Measurements from ENCODE around the gene HOXC4. TPM values are rescaled to one million over a fixed set of nuclear protein-coding genes. Genes with fewer than 3 reads are reported as not detected.

The HOXC4 gene
- total RNA-seq, 1 donor from 2014 or later, result not detected

DNA sequence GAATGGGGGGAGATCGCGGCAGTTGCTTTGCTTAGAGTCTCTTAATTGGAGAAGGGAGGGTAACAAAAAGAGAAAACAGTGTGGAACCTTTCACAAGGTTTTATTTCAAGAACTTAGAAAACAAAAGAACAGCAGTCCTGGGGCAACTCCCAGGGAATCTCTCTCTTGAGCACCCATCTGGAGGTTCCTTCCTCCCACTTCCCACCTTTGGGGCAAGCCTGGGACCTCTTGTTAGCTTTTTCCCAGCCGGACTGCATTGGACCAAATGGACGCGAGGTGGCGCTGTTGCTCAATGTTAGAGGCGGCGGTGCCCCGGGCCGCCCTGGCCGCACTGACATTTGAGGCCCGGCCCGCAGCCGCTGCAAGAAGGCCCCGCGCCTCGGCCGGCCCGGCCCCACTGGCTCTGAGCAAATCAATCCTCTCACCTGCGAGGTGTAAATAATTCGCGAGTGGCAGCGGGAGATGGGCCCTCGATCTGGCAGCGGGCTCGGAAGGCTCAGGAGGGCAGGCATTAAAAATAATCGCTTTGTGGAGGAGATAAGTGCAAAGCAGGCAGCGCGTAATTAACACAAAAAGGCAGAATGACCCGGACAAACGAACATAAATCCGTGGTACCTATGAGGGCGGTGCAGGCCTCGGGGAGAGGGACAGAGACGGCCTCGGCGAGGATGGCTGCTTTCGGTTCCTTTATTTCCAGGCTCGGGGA lies 47.6 kb upstream of the HOXC4 start:
- Mint-ChIP-seq H3K27me3 (ENCODE audit: low read depth) (peaks cover 89% of the 10 kb centered on the region), H3K4me3 (ENCODE audit: unreplicated experiment) (peak overlapping the region; percentile 70), H3K36me3 (ENCODE audit: low read depth) (peaks cover 2% of the 10 kb centered on the region), H3K9me3 (ENCODE audit: low read depth) (no peaks in the 10 kb centered on the region), H3K27ac (ENCODE audit: unreplicated experiment) (no peak overlapping the region), H3K4me1 (ENCODE audit: low read depth) (peaks cover 12% of the 10 kb centered on the region)
- TF ChIP-seq, protein P1, sequence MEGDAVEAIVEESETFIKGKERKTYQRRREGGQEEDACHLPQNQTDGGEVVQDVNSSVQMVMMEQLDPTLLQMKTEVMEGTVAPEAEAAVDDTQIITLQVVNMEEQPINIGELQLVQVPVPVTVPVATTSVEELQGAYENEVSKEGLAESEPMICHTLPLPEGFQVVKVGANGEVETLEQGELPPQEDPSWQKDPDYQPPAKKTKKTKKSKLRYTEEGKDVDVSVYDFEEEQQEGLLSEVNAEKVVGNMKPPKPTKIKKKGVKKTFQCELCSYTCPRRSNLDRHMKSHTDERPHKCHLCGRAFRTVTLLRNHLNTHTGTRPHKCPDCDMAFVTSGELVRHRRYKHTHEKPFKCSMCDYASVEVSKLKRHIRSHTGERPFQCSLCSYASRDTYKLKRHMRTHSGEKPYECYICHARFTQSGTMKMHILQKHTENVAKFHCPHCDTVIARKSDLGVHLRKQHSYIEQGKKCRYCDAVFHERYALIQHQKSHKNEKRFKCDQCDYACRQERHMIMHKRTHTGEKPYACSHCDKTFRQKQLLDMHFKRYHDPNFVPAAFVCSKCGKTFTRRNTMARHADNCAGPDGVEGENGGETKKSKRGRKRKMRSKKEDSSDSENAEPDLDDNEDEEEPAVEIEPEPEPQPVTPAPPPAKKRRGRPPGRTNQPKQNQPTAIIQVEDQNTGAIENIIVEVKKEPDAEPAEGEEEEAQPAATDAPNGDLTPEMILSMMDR (IDR thresholded peaks at IDR 0.05), result peak; percentile 97
- no peak for DNase-seq (ENCODE audit: low spot score)

DNA sequence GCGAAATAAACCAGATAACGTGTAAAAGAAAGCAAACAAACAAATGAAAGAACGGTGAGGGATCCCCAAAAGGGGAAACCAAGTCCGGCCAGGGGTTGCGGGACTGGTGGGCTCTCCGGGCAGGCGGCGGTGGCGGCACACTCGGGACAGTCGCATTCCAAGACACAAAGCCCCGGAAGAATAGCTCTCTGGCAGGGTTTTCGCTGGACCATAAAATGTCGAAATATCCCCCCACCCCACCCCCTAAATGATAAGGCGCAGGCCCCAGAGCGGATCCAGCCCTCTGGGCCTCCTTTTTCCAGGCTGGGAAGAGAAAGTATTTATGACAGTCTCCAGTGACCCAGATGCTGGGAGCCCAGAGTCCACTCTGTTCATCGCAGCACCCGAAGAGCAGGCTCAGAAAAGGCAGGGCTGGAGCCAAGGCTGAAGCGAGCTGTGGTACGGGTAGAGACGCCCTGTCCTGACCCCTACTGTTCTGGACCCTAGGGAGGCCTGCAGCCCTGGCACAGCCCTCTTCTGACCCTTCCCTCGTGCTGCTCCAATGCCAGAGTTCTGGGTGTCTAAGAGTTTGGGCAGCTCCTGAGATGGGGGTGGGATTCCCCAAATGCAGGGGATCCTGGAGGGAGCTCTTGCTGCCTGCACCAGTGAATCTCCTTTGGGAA lies 46.9 kb upstream of the HOXC4 start:
- Mint-ChIP-seq H3K4me3 (ENCODE audit: unreplicated experiment) (peak overlapping the region; percentile 70), H3K4me1 (ENCODE audit: low read depth) (peaks cover 12% of the 10 kb centered on the region), H3K27ac (ENCODE audit: unreplicated experiment) (no peak overlapping the region), H3K27me3 (ENCODE audit: low read depth) (peaks cover 89% of the 10 kb centered on the region), H3K36me3 (ENCODE audit: low read depth) (peaks cover 2% of the 10 kb centered on the region), H3K9me3 (ENCODE audit: low read depth) (no peaks in the 10 kb centered on the region)
- TF ChIP-seq, protein P1 (IDR thresholded peaks at IDR 0.05), result no peak
- no peak for DNase-seq (ENCODE audit: low spot score)

DNA sequence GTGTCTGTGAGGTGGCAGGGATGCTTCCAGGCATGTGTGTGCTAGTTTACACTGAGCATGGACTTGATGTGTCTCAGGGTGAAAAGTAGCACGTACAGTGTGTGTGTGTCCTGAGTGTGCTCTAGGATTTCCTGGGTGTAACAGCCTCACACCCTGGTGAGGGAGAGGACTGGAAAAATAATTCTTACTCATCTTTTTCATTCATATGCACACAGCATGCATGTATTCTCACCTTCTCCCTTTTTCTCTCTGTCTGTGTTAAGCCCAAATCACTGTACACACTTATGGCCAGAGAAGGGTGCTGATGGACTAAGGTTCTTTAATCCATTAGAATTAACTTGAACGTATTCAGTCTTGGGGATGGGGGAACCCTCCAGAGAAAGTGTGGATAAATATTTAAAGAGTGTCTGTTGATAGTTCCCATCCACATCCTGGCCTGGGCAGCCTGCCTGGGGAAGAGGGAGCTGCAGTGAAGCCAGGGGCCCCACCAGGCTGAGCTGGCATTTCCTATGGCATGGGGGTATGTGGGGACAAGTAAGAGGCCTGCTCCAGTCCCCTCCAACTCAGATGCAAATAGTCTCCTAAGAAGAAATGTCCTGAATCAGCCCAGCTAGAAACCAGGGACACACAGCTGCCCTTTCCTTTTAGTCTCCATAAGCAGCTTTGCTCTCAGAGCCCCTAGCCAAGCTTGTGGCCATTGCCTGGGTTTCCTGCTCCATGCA lies 45.9 kb upstream of the HOXC4 start:
- no peak overlapping the region for H3K4me3 Mint-ChIP-seq (ENCODE audit: unreplicated experiment)
- H3K27me3 Mint-ChIP-seq (ENCODE audit: low read depth), result peaks cover 84% of the 10 kb centered on the region
- H3K4me1 Mint-ChIP-seq (ENCODE audit: low read depth), result peaks cover 12% of the 10 kb centered on the region
- TF ChIP-seq, protein P1 (IDR thresholded peaks at IDR 0.05), result no peak
- no peak overlapping the region for H3K27ac Mint-ChIP-seq (ENCODE audit: unreplicated experiment)
- H3K36me3 Mint-ChIP-seq (ENCODE audit: low read depth), result peaks cover 2% of the 10 kb centered on the region
- H3K9me3 Mint-ChIP-seq (ENCODE audit: low read depth), result no peaks in the 10 kb centered on the region
- no peak for DNase-seq (ENCODE audit: low spot score)

DNA sequence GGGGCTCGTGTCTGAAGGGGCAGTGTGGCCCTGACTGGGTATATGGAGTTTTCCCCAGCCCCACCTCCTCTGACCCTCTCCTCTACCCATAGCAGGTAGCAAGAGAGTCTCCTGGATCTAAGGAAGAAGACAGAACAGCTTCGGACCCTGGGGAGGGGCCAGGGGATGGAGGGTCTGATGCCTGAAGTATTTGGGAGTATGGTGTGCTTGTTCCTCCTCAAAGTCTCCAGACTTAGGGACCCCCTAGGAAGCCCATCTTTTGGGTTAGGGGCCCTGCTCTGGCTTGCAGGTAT lies 45.4 kb upstream of the HOXC4 start:
- TF ChIP-seq, protein P1 (IDR thresholded peaks at IDR 0.05), result no peak
- H3K27ac Mint-ChIP-seq (ENCODE audit: unreplicated experiment), result no peak overlapping the region
- no peak overlapping the region for H3K4me3 Mint-ChIP-seq (ENCODE audit: unreplicated experiment)
- peaks cover 84% of the 10 kb centered on the region for H3K27me3 Mint-ChIP-seq (ENCODE audit: low read depth)
- peaks cover 12% of the 10 kb centered on the region for H3K4me1 Mint-ChIP-seq (ENCODE audit: low read depth)
- DNase-seq (ENCODE audit: low spot score), result no peak
- H3K36me3 Mint-ChIP-seq (ENCODE audit: low read depth), result peaks cover 2% of the 10 kb centered on the region
- H3K9me3 Mint-ChIP-seq (ENCODE audit: low read depth), result no peaks in the 10 kb centered on the region
